Activated gamma-delta T cell treated with anti-CD3 and anti-CD28 coated beads, Interleukin-2, amount 50 U/mL, for 16 hours (primary cell): ENCODE measurements around the gene FRY.

Experiments used
- DNase-seq: peaks from one replicate; pipeline ENCODE4 v3.0.0-alpha.2; 2020; ENCODE audit warnings: low read depth

FRY gene

DNA sequence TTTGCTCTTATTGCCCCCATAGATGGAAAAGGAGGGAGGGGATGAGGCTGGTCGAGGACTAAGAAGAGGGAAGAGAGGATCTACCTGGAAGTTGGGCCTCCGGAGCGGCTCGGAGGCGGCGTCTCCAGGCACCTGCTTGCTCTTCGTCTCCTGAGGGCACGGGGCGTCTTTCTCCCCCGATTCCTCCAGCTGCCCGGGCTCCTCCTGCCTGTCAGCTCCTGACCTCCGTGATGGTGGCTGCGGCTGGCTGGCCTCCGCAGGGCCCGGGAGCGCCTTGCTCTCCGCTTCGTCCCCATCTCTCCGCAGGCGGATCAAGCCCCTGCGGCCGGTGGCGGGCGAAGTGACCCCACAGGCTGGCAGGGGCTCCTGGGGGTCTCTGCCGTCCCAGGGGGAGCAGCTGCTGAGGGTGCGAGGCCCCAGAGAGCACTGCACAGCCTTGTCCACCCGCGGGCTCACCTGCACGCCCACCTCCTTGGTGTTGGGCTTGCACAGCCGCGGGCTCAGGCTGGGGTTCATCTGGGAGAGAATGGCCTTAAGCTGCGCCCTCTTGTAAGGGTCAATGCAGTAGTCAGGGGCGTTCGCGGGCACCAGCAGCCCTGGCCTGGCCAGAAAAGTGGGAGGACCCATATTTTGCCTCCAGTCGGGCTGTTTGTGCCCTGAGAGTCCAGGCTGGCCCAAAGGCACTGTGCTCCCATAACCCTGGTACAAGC is 279.8 kb downstream of the FRY start:
- no peak for DNase-seq

DNA sequence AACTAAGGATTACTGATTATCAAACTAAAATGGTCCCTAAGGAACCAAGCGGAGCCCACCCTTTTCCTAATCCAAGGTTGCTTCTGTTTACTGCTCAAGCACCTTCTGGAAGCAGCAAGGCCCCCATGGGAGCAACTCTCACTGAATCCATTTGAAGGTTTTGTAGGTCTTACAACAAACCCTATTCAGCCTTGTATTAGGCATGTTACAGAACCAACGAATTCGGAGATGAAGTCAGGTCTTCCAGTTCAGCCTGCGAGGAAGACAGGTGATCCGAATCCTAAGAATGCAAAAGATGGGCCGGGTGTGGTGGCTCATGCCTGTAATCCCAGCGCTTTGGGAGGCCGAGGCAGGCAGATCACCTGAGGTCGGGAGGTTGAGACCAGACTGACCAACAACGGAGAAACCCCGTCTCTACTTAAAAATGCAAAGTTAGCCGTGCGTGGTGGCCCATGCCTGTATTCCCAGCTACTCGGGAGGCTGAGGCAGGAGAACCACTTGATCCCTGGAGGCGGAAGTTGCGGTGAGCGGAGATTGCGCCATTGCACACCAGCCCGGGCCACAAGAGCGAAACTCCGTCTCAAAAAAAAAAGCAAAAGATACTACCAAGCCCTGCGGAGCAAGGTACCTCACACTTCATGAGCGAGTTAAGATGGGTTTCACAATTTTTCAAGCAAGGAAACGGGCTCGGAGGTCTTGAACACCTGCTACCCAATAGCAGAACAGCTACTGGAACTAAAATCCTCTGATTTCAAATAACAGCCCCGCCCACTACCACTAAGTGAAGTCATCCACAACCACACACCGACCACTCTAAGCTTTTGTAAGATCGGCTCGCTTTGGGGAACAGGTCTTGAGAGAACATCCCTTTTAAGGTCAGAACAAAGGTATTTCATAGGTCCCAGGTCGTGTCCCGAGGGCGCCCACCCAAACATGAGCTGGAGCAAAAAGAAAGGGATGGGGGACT is 283.0 kb downstream of the FRY start:
- peak; percentile 54 for DNase-seq

DNA sequence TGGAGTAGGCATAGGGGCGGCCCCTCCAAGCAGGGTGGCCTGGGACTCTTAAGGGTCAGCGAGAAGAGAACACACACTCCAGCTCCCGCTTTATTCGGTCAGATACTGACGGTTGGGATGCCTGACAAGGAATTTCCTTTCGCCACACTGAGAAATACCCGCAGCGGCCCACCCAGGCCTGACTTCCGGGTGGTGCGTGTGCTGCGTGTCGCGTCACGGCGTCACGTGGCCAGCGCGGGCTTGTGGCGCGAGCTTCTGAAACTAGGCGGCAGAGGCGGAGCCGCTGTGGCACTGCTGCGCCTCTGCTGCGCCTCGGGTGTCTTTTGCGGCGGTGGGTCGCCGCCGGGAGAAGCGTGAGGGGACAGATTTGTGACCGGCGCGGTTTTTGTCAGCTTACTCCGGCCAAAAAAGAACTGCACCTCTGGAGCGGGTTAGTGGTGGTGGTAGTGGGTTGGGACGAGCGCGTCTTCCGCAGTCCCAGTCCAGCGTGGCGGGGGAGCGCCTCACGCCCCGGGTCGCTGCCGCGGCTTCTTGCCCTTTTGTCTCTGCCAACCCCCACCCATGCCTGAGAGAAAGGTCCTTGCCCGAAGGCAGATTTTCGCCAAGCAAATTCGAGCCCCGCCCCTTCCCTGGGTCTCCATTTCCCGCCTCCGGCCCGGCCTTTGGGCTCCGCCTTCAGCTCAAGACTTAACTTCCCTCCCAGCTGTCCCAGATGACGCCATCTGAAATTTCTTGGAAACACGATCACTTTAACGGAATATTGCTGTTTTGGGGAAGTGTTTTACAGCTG is 283.9 kb downstream of the FRY start, which contains the start of the genes BRCA2 and ZAR1L:
Gene BRCA2 (plus strand): TSS at position 271 of the 790 bp plus-strand sequence. CDS start 953 bp downstream, outside the sequence.
Gene ZAR1L (minus strand): TSS at position 126 of the 790 bp plus-strand sequence. CDS start 3,438 bp downstream, outside the sequence.
- peak; percentile 81 for DNase-seq

DNA sequence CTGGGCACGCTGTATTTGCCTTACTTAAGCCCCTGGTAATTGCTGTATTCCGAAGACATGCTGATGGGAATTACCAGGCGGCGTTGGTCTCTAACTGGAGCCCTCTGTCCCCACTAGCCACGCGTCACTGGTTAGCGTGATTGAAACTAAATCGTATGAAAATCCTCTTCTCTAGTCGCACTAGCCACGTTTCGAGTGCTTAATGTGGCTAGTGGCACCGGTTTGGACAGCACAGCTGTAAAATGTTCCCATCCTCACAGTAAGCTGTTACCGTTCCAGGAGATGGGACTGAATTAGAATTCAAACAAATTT is 284.4 kb downstream of the FRY start:
- no peak for DNase-seq

DNA sequence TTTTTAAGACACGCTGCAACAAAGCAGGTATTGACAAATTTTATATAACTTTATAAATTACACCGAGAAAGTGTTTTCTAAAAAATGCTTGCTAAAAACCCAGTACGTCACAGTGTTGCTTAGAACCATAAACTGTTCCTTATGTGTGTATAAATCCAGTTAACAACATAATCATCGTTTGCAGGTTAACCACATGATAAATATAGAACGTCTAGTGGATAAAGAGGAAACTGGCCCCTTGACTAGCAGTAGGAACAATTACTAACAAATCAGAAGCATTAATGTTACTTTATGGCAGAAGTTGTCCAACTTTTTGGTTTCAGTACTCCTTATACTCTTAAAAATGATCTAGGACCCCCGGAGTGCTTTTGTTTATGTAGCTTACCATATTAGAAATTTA is 284.9 kb downstream of the FRY start:
- DNase-seq, result no peak

- no peak for DNase-seq
These were observed 286.3 kb downstream of the FRY start for GRCh38 chr13:32317716-32318465.

DNA sequence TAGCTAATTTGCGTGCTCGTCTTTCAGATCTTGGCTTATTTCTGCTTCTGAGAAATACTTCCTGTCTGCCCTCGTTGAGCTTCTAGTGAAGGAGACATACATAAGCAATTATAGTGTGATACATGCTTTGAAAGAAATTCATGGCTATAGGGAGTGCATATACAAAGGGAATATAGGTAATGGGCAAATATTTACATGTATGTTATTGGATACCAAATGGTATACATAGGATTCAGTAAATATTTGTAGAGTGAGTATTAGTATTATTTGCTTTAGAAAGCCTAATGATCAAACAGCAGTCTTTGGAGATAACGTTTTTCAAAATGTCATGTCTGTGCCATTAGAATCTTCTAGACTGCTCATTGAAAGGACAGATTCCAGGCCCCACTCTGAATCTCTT is 289.0 kb downstream of the FRY start:
- no peak for DNase-seq

- DNase-seq, result no peak
These were observed 292.3 kb downstream of the FRY start for GRCh38 chr13:32323912-32324311.

DNA sequence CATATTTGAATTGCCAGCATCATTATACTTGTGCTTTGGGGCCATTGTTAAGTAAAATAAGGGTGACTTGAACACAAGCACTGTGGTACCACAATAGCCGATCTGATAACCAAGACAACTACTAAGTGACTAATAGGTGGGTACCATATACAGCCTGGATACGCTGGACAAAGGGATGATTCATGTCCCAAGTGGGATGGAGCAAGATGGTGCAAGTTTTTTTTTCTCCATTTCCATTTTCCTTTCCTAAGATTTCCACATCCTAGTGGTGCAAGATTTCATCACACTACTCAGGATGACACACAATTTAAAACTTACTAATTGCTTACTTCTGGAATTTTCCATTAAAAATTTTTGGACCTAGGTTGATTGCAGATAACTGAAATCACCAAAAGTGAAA is 298.9 kb downstream of the FRY start:
- no peak for DNase-seq

DNA sequence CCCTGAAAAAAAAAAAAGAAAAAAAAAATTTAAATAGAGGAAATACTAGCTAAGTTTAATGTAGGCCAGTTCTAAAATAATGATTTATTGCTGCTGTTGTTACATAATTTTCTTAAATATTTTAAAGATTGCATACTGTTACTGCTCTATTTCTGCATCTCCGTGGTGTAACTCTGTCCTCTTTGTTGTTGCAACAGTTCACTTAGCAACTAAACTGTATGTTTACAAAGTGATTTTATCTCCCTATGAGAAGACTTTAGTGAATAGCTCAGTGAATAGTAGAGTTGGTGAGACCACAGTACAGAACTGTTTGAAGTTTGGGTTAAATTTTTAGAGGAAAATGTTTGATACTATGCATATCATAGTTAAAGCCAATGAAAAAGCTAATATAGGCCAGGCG is 303.1 kb downstream of the FRY start:
- DNase-seq, result no peak

DNA sequence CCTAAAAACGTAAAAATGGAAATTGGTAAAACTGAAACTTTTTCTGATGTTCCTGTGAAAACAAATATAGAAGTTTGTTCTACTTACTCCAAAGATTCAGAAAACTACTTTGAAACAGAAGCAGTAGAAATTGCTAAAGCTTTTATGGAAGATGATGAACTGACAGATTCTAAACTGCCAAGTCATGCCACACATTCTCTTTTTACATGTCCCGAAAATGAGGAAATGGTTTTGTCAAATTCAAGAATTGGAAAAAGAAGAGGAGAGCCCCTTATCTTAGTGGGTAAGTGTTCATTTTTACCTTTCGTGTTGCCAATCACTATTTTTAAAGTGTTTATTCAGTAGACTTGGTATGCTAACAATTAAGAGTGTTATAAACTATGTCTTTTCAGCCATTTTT is 309.3 kb downstream of the FRY start:
- no peak for DNase-seq

DNA sequence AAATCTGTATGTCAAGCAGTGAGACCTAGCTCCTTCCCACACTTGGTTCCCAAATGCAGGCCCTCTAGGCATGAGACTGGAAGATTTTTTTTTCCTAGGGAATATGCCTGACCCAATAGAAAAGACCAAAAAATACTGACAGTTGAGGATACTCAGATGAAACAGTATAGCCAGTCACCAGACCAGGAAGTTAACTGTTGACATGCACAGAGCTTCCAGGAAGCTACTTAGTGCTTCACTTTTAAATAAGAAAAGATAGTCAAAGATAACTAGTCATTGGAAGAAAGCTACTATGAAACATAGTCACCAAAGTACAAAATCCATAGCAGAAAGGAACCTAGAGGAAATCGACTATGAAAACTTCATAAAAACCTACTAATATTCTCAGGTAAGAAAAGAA is 316.1 kb downstream of the FRY start:
- no peak for DNase-seq
